Peyer's patch (tissue), 4 donors: ENCODE data around the gene USP24. TPM values are rescaled to one million over a fixed set of nuclear protein-coding genes. Genes with fewer than 3 reads are reported as not detected.

Source experiments
- DNase-seq, 3 donors: peaks; one replicate each; pipeline ENCODE4 v3.0.0-alpha.2; 2017 to 2019
- H3K27ac ChIP-seq, 4 donors: fragments of 200-600 bp; sonication (generic); one replicate each; pipeline ENCODE4 v1.5.1; 2016 to 2019
- H3K27me3 ChIP-seq, 2 donors: fragments of 200-600 bp; sonication (generic); one replicate each; pipeline ENCODE4 v1.5.1; 2019
- H3K36me3 ChIP-seq, 3 donors: fragments of 200-600 bp; sonication (generic); one replicate each; pipeline ENCODE4 v1.5.1; 2016 to 2019
- H3K4me1 ChIP-seq, 4 donors: fragments of 200-600 bp; sonication (generic); one replicate each; pipeline ENCODE4 v1.5.1; 2016 to 2019
- H3K4me3 ChIP-seq, 4 donors: fragments of 200-600 bp; sonication (generic); 1 replicate in 3 of 4; 2 replicates in 1 of 4; pipeline ENCODE4 v1.5.1; 2016 to 2019; ENCODE audit warnings: mild to moderate bottlenecking in 1 of 4
- H3K9me3 ChIP-seq, 4 donors: fragments of 200-600 bp; sonication (generic); one replicate each; pipeline ENCODE4 v1.5.1; 2016 to 2019; ENCODE audit warnings: mild to moderate bottlenecking in 1 of 4
- POLR2A ChIP-seq, 2 donors: fragments of 450-650 bp; IDR thresholded peaks; one replicate each; pipeline ENCODE4 v1.5.1; 2017; ENCODE audit warnings: antibody characterized with exemption in 2 of 2, mild to moderate bottlenecking in 2 of 2, moderate library complexity in 2 of 2
- total RNA-seq, 4 donors: library from RNA; depleted of rRNA; stranded (reverse); fragments of >200 nt; gene quantifications; one replicate each; pipeline ENCODE4 v1.1.0, GENCODE V29; 2016
- TF ChIP-seq, protein P1 (sequence below), 6 experiments: fragments of 450-650 bp in 4 of 6; fragments of 200-600 bp in 2 of 6; sonication (generic) in 1 of 6; IDR thresholded peaks; one replicate each; pipeline ENCODE4 v1.5.1; 2017 to 2019; ENCODE audit warnings: antibody characterized with exemption in 6 of 6, mild to moderate bottlenecking in 3 of 6, moderate library complexity in 1 of 6

USP24 gene
- total RNA-seq, 4 donors from 2014 or later = 37.1 to 130 (median 47.0) TPM

DNA sequence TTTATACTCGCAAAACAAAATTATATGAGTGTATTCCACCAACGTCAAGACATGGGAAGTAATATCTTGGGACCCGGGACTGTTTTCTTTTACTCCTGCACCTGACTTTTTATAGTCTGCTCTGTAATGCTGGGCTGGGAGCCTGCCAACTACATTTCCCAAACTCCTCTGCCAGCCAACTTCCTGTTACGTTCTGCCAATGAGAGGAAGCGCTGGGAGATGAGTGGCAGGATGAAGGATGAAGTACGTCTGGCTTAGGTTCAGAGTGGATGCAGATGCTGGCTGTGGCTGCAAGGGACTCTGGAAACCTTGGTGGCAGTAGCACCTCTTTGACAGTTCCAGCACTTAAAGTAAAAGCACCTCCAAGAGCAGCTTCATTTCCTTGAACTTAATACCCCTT is 59.6 kb downstream of the USP24 start:
- peaks cover 0 to 3% (median 0%) of the 10 kb centered on the region in 4 donors for H3K4me1 ChIP-seq
- no peak for TF ChIP-seq POLR2A (IDR thresholded peaks at IDR 0.05)
- TF ChIP-seq, protein P1, sequence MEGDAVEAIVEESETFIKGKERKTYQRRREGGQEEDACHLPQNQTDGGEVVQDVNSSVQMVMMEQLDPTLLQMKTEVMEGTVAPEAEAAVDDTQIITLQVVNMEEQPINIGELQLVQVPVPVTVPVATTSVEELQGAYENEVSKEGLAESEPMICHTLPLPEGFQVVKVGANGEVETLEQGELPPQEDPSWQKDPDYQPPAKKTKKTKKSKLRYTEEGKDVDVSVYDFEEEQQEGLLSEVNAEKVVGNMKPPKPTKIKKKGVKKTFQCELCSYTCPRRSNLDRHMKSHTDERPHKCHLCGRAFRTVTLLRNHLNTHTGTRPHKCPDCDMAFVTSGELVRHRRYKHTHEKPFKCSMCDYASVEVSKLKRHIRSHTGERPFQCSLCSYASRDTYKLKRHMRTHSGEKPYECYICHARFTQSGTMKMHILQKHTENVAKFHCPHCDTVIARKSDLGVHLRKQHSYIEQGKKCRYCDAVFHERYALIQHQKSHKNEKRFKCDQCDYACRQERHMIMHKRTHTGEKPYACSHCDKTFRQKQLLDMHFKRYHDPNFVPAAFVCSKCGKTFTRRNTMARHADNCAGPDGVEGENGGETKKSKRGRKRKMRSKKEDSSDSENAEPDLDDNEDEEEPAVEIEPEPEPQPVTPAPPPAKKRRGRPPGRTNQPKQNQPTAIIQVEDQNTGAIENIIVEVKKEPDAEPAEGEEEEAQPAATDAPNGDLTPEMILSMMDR (IDR thresholded peaks at IDR 0.05) = no peak
- no peak for DNase-seq
- peaks cover 0 to 75% (median 0%) of the 10 kb centered on the region in 3 donors for H3K36me3 ChIP-seq
- no peak overlapping the region for H3K27ac ChIP-seq
- no peak overlapping the region for H3K4me3 ChIP-seq
- H3K9me3 ChIP-seq = no peaks in the 10 kb centered on the region
- no peaks in the 10 kb centered on the region for H3K27me3 ChIP-seq

DNA sequence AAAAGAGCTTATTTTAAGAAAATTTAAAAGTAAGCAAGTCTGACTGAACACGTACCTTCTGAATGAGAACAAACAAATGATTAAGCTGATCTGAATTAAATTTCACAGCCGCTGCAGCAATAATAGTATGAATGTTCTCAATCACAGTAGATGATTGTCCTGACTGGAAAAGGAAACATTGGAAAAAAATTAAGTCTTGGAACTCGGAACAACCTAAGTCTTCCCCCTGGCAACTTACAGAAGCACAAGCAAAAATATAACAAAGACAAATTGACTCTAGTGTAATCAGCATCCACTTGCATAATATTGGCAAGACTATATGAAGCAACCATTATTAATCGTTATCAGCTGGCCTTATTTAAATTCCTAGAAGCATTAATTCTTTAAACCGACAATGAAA is 60.5 kb downstream of the USP24 start:
- Histone ChIP-seq H3K27ac (no peak overlapping the region), H3K9me3 (no peaks in the 10 kb centered on the region), H3K27me3 (no peaks in the 10 kb centered on the region), H3K4me3 (no peak overlapping the region), H3K4me1 (peaks cover 0 to 3% (median 0%) of the 10 kb centered on the region in 4 donors), H3K36me3 (peaks cover 0 to 71% (median 0%) of the 10 kb centered on the region in 3 donors)
- DNase-seq = no peak
- TF ChIP-seq, protein P1 (IDR thresholded peaks at IDR 0.05) = no peak
- no peak for TF ChIP-seq POLR2A (IDR thresholded peaks at IDR 0.05)

DNA sequence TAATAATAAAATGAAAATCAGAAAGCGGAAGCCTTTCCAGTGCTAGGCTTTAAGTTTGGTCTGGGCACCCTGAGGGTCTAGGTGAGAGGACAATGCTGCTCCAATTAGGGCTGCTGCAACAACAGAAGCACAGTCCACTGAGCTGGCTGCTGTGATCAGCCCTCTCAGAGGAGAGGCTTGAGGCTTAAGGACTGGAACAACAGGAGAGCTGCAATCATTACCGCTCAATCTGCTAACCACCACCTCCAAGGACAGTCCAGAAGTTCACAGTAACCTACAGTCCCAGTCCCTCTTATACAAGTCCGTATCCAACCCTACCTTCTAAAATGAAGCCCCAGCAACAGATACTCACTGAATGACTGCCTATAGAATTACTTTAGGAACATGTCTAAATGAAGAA is 62.1 kb downstream of the USP24 start:
- TF ChIP-seq, protein P1 (IDR thresholded peaks at IDR 0.05) = no peak
- no peak for TF ChIP-seq POLR2A (IDR thresholded peaks at IDR 0.05)
- Histone ChIP-seq H3K4me3 (no peak overlapping the region), H3K36me3 (peaks cover 0 to 68% (median 0%) of the 10 kb centered on the region in 3 donors), H3K27ac (no peak overlapping the region), H3K4me1 (peaks cover 0 to 3% (median 0%) of the 10 kb centered on the region in 4 donors), H3K9me3 (no peaks in the 10 kb centered on the region), H3K27me3 (no peaks in the 10 kb centered on the region)
- no peak for DNase-seq

DNA sequence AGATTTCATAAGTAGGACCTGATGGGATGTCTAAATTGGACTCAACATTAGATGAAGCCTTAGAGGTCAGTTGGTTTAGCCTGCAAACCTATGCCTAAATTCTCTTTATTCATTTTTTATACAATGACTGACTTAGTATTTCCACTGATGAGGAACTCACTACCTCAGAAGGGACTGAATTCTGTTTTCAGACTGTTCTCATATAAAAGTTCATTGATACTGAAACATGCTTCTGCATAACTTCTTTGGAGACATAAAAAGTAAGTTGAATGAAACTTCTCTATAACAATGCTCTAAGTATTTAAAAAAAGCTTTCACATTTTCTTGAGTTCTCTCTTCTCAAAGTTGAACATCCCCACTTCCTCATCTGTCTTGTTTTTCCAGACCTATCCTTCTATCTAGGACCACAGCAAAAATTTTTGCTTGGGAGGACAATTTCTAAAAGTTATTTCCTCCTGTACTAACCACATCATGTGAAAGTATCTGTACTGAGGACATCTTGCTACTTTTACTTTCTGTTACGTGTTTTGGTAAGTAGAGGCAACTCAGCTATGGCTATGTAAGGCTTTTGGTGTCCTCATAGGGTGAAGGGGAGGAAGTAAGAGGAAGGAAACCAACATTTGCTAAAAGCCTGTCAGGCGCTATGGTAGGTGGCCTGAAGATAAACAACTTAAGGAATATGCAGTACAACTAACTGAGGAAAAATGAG is 64.1 kb downstream of the USP24 start:
- H3K27ac ChIP-seq = peak overlapping the region in 1 of 4 donors; percentile 13
- no peak for DNase-seq
- no peak for TF ChIP-seq POLR2A (IDR thresholded peaks at IDR 0.05)
- TF ChIP-seq, protein P1 (IDR thresholded peaks at IDR 0.05) = no peak

GRCh38 chr1:55148676-55149075 is 66.5 kb downstream of the USP24 start:
- no peaks in the 10 kb centered on the region for H3K9me3 ChIP-seq
- peaks cover 0 to 3% (median 0%) of the 10 kb centered on the region in 4 donors for H3K4me1 ChIP-seq
- H3K36me3 ChIP-seq = peaks cover 0 to 48% (median 0%) of the 10 kb centered on the region in 3 donors
- H3K27me3 ChIP-seq = no peaks in the 10 kb centered on the region
- H3K4me3 ChIP-seq = no peak overlapping the region
- no peak for DNase-seq
- TF ChIP-seq, protein P1 (IDR thresholded peaks at IDR 0.05) = no peak
- TF ChIP-seq POLR2A (IDR thresholded peaks at IDR 0.05) = no peak
- no peak overlapping the region for H3K27ac ChIP-seq

More for the DNA sequence above, 64.1 kb downstream of the USP24 start:
- Histone ChIP-seq H3K4me3 (no peak overlapping the region), H3K9me3 (no peaks in the 10 kb centered on the region), H3K27me3 (no peaks in the 10 kb centered on the region), H3K4me1 (peaks cover 0 to 3% (median 0%) of the 10 kb centered on the region in 4 donors), H3K36me3 (peaks cover 0 to 49% (median 0%) of the 10 kb centered on the region in 3 donors)
